ENCODE data around the gene GNAT2.

Gene GNAT2

GRCh38 chr1:109567877-109568672 is 51.3 kb downstream of the GNAT2 start:
- FAIRE-seq, result no peak

GRCh38 chr1:109566982-109567381 is 52.4 kb downstream of the GNAT2 start:
- no peak for DNase-seq (ENCODE audit: insufficient read length, low spot score)
- no peak for FAIRE-seq

More at GRCh38 chr1:109567877-109568672, 51.3 kb downstream of the GNAT2 start:
- no peak for DNase-seq (ENCODE audit: insufficient read length, low spot score)

- DNase-seq (ENCODE audit: insufficient read length, low spot score), result no peak
- FAIRE-seq, result no peak
Observed at GRCh38 chr1:109565241-109565640, 54.2 kb downstream of the GNAT2 start.

- no peak for FAIRE-seq
- no peak for DNase-seq (ENCODE audit: insufficient read length, low spot score)
Observed at GRCh38 chr1:109564194-109564878, 55.1 kb downstream of the GNAT2 start.

GRCh38 chr1:109559995-109560394 is 59.4 kb downstream of the GNAT2 start:
- FAIRE-seq (no peak), DNase-seq (ENCODE audit: insufficient read length, low spot score) (no peak)

GRCh38 chr1:109557520-109557919 is 61.9 kb downstream of the GNAT2 start:
- DNase-seq (ENCODE audit: insufficient read length, low spot score) (no peak), FAIRE-seq (no peak)

GRCh38 chr1:109556563-109556962 is 62.9 kb downstream of the GNAT2 start:
- DNase-seq (ENCODE audit: insufficient read length, low spot score) (no peak), FAIRE-seq (no peak)
